GM18505 (cell line): Measurements from ENCODE around the gene SLC16A13.
"Not testable (repeated sequence)": the region's sequence is repeated elsewhere in the genome, so short reads cannot be mapped to it uniquely, and the experiment has no call there.

Experiments
- ATAC-seq: cut with Tn5 transposase; IDR thresholded peaks from one replicate; pipeline ENCODE4 v1.9.1; 2021; ENCODE audit not compliant: unreplicated experiment
- POLR2A ChIP-seq: IDR thresholded peaks from 4 replicates; pipeline ENCODE4 v1.6.1; 2011; ENCODE audit warnings: borderline replicate concordance; ENCODE audit not compliant: insufficient read depth, insufficient read length; ENCODE audit errors: extremely low read depth

The SLC16A13 gene

DNA sequence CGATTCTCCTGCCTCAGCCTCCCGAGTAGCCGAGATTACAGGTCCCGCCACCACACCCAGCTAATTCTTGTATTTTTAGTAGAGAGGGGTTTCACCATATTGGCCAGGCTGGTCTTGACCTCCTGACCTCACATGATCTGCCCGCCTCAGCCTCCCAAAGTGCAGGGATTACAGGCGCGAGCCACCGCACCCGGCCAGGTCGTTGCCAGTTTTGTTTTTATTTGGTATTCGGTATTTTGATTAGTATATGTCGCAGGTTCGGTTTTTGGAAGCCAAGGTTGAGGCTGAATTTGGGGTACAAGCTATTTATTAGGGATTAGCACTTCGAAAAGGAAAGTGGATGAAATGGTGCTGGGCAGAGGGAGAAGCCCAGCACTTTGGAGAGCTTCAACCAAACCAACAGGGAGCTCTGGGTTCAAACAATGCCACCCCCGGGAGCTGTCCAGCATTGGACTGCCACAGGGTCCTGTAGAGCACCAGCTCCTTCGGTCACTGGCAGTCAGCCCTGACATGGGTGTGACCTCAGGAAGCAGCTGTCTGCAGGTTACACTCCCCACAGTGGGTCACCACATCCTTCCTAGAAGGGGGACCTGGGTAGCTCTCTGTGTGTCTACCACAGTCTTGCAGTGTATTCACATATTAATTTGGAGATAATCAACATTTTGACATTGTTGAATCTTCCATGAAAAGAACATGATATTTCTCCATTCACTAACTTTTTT is 45.7 kb downstream of the SLC16A13 start:
- no peak for TF ChIP-seq POLR2A
- no peak for ATAC-seq

DNA sequence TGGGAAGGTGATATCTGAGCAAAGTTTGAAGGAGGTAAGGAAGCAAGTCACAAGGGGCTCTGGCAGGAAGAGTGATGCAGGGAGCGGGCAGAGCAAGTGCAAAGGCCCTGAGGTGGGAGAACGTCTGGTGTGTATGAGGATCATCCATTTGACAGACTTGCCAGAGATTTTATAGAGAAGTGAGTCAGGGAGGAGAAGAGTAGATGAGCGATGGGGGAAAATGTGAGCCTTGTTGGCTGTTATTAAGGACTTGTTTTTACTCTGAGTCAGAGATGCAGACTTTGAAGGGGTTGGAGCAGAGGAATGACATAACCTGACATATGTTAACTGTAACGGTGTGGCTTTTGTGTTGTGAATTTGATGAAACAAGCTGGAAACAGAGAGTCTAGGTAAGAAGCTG is 47.8 kb downstream of the SLC16A13 start:
- no peak for TF ChIP-seq POLR2A
- ATAC-seq = no peak

DNA sequence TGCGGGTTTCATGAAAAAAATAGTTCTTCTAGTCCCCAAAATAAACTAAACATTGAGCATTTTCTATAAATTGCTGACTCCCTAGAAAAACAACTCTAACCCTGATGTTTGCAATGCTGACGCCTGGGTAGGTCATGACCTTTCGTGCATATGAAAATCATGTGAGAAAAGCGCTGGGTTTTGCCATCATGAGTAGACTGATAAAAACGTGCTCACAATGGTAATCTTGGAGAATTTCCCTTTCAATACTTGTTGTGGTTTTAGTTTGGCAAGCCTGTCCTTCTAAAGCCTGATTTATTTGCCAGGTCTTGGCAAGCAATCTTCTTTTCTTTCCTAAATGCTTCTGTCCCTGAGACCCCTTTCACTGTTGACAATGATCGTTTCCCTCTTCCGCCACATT is 48.3 kb downstream of the SLC16A13 start:
- no peak for TF ChIP-seq POLR2A
- no peak for ATAC-seq

DNA sequence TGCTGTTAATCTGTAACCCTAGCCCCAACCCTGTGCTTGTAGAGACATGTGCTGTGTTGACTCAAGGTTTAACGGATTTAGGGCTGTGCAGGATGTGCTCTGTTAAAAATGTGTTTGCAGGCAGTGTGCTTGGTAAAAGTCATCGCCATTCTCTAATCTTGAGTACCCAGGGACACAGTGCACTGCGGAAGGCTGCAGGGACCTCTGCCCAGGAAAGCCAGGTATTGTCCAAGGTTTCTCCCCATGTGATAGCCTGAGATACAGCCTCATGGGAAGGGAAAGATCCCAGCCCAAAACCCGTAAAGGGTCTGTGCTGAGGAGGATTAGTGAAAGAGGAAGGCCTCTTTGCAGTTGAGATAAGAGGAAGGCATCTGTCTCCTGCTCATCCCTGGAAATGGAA is 52.6 kb downstream of the SLC16A13 start:
- ATAC-seq = not testable (repeated sequence)

DNA sequence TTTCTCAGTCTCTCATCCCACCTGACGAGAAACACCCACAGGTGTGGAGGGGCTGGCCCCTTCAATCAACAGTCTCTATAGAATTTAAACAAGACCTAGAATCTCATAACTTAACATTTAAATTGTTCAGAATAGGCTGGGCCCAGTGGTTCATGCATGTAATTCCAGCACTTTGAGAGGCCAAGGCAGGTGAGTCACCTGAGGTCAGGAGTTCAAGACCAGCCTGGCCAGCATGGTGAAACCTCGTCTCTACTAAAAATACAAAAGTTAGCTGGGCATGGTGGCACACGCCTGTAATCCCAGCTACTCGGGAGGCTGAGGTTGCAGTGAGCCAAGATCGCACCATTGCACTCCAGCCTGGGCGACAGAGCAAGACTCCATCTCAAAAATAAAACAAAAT is 53.8 kb downstream of the SLC16A13 start:
- not testable (repeated sequence) for ATAC-seq
